HL-60/S4 treated with retinoic acid at 250 ng/mL for 4 days and 3 days (cell line): ENCODE measurements around the gene FBLN1.
"Not testable (repeated sequence)": the region's sequence is repeated elsewhere in the genome, so short reads cannot be mapped to it uniquely, and the experiment has no call there.

Source experiments
- in situ Hi-C: fragments of 300-500 bp; cut with MboI; formaldehyde crosslinking; loops from 2 replicates; pipeline ENCODE4 v1.7.0; 2022; ENCODE audit warnings: low sequenced_read_pairs

FBLN1 gene

DNA sequence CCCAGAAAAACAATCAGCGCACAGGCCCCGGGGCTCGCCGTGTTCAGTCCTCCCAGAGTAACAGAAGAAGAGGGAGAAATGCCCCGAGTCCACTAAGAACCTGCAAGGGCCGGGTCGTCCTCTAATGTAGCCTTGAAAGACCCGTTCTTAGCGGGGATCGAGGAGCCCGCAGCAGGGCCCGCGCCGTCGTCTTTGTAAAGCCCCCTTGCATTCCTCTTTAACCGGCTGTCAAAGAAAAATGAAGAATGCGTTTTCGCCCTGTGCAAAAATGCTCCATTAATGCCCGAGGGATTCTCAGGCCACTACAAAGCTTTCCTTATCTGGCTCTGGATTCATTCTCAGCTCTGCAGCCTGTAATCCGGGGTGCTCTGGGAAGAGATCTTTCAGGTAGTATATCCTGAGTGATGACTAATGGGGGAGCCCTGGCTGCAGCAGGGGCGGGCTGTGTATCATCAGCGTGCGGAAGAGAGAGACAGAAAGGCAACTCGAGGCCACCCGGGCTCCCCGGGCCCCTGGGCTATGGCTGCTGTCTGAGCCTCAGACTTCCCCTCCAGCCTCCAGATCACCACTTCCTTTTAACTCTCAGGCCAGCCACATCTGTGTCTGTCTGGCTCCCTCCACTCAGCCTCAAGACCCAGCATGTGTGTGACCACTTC, 78.2 kb downstream of the FBLN1 start:
- in situ Hi-C loops = loop anchor here (10.0 kb wide), 2 partner anchors 404 to 534 kb away; no protein-coding TSS in a partner anchor

DNA sequence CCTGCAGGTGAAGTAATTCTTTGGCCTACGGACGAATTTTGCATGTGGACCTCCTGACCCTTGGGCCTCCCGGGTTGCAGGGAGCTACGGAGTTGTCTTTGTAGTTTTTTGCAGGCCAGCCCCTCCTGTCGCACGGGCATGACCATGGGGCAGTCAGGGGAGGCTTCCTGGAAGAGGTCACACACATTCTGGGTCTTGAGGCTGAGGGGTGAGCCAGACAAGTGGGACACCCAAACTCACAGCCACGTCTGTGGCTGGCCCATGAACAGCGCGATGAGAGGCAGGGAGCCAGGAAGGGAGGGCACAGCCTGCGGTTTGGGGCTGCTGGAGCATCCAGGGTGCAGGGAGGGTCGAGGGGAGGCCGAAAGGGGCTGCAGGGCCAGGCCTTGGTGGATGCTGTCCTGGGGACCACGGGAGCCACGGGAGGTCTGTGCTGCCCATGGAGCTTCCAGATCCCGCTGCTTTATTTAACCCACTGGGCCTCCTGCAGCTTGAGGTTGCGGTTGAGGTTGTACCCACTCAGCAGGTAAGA, 78.9 kb downstream of the FBLN1 start:
- in situ Hi-C loops = loop anchor here (10.0 kb wide), 2 partner anchors 403 to 533 kb away; no protein-coding TSS in a partner anchor

DNA sequence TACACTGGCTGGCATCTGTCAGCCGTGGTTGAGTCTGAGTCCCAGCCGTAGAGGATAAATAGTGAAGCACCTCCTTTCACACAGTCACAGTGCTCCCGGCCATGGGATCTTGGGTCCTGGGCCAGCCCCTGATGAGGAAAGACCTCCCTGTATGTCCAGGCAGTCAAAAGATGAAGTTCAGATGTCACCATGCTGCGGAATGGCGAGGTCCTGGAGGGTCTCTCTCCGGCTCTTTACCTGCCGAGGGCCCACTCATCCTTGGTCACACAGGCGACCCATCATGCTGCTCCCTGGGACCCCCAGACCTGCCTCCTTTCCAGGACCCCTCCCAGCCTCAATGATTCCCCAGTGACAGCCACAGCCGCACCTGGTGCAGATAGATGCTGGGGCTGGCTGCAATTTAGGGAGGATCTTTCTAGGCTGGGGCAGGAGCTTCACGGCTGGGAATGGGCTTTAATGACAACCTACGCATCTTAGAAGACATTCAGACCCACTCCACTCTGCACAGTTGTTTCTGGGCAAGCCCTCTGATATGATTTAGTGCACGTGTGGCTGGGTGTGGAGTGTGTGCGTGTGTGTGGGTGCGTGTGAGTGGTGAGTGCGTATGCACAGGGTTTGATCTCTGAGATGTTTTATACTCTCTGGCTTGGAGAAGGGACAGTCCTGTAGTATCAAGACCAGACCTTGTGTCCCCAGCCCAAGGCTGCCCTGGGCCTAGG, 79.7 kb downstream of the FBLN1 start:
- in situ Hi-C loops = loop anchor here (10.0 kb wide), 2 partner anchors 402 to 532 kb away; no protein-coding TSS in a partner anchor

DNA sequence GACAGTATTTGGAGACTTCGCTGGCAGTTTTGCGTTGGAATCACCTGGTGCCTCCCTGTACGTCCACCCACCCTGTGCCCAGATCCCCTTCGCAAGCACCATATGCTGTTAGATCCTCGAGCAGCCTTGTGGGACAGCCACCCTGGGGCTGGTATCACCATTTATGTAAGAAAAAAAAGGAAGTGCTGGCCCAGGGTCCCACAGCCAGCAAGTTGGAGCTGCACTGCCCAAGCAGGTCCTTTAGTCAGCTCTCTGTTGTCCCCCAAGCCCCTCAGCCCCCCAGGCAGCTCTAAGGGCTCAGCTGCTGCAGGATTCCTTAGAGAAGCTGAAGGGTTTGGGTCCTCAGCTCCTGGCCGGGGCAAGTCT, 80.3 kb downstream of the FBLN1 start:
- in situ Hi-C loops = loop anchor here (10.0 kb wide), 2 partner anchors 402 to 532 kb away; no protein-coding TSS in a partner anchor

DNA sequence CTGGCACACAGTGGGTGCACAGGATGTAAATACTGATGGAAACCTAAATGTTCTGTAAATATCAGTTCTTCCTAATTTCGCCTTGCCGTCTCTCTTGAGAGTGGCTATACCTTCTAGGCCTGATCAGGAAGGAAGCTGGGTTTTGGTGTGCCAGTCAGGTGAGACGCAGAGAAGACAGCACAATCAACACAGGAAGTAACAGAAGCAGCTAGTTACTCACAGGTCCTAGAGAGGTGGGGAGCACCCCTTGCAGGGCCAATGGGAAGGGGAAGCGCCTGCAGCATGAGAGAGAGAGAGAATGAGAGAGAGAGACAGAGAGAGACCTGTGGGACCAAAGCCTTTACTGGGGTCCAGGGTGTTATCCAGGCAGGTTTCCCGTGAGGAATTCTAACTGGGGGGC, 80.8 kb downstream of the FBLN1 start:
- in situ Hi-C loops = loop anchor here (10.0 kb wide), 2 partner anchors 401 to 531 kb away; no protein-coding TSS in a partner anchor

DNA sequence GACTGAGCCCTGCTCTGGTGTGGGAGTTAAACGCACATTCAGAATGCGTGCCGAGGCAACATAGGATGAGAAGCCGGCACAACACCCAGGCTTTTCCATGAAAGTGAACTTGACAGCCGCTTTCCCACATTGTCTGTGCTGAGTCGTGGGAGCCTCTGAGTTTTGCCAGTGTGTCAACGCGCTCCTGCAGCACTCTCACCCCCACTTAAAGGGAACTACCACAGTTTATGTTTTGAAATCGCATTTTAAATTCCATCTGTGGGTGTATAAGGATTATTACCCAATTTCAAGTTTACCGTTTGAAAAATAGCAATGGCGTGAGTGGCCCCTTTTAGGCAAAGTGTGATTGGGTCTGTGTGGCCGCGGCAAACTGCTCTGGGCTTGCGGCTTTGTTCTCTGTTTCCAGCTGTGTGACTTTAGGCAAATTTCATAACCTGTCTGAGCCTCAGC, 81.5 kb downstream of the FBLN1 start:
- in situ Hi-C loops = loop anchor here (10.0 kb wide), 2 partner anchors 401 to 531 kb away; no protein-coding TSS in a partner anchor

DNA sequence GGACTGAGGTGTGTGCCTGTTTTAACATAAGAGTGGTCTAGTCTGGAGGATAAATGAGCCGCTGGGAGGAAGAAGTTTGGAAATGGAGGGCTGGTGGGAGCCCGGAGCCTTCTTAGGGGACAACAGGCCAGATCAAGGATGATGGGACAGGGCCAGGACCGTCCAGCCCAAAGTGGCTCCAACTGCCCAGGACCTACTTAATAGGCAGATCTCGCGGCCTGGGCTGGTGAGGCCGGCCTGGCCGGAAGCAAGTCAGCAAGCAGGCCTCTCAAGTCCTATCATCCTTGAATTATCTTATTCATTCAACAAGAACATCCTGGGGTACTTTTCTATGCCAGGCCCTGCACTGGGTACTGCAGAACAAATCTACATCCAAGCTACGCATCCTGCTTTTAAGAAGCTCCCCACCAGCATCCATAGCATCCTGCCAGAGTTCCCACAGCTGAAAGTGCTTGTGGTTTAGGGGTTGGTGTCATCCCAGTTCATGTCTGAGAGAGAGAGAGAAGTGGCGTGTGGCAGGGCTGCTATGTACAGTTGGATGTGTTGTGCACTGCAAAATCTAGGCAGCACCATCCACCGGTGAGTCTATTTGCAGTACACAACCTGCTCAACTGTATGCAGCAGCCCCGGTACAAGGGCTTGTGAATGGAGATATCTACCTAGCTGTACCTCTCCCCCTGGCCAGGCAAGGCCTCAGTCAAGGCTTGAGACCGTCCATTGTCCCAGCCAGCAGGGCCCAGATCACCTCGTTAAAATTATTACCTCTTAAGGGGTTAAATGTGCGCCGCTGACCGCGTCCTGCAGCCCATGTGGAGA, 82.1 kb downstream of the FBLN1 start:
- in situ Hi-C loops = loop anchor here (10.0 kb wide), 2 partner anchors 400 to 530 kb away; no protein-coding TSS in a partner anchor

DNA sequence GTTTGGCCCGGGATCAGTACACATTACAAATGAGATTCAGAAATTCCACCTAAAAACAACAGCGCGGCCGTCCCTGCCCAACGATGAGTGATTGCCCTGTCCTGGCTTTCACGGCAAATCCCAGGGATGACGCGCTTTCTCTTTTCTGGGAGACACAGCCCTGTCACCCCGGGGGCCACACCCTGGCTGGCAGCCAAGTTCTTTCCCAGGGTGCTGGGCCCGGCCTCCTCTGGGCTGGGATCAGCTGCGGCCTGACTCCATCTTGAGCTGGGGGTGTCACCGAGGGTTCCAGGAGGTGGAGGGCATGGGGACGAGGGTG, 82.7 kb downstream of the FBLN1 start:
- in situ Hi-C loops = loop anchor here (10.0 kb wide), 2 partner anchors 399 to 529 kb away; no protein-coding TSS in a partner anchor

DNA sequence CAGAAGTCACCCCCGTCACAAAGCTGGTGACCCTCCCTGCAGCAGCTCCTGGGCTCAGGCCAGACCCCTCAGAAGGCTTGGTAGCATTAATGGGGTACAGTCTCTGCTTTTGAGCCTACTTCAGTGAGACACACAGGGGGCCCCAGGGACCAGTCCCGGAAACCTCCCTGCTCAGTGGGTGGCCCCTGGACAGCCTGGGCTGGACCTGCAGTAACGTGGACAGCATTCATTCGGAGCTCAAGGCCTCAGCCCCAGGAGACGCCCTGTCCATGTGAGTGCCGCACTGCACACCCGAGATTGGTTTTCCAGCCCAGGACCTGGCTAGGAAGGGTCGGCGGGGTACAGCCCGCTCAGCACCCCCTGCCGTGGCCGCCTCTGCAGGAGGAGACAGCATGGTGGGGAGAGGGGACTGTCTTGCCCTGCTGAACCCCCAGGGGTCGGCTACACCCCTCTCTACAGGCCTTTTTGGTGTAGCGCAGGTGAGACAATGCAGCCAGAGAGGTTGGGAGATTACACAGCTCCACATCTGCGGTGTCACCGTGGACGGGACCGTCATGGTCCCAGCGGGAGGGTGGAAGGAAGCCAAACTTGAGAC, 83.4 kb downstream of the FBLN1 start:
- in situ Hi-C loops = loop anchor here (10.0 kb wide), 2 partner anchors 399 to 529 kb away; no protein-coding TSS in a partner anchor

DNA sequence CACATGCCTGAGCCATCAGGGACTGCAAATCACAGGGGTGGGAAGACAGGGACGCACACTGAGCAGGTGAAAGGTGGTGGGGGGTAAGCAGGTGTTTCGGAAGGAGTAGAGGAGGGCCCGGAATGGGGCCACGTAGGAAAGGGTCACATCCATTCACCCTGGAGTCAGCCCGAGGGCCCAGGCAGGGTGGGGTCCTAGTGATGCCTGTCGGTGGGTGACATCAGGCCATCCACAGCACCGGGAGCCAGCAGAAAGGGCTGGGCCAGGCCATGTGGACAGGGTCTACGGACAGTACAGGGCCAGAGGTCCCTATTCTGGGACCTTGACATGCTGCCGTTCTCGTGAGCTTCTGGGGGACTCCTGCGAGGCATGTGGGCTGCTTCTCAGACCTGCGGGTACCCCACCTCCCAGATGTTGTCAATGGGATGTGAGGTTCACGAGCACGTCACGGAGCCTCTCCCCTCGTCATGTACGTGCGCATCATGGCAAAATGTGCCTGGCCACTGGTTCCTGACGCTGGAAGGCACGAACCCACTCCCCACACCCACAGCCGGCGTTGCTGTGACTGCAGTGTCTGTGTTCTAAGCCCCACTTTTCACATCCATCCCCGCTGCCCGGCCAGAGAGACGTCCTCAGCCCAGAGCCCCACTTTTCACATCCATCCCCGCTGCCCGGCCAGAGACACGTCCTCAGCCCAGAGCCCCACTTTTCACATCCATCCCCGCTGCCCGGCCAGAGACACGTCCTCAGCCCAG, 84.1 kb downstream of the FBLN1 start:
- in situ Hi-C loops = loop anchor here (10.0 kb wide), 2 partner anchors 398 to 528 kb away; no protein-coding TSS in a partner anchor

DNA sequence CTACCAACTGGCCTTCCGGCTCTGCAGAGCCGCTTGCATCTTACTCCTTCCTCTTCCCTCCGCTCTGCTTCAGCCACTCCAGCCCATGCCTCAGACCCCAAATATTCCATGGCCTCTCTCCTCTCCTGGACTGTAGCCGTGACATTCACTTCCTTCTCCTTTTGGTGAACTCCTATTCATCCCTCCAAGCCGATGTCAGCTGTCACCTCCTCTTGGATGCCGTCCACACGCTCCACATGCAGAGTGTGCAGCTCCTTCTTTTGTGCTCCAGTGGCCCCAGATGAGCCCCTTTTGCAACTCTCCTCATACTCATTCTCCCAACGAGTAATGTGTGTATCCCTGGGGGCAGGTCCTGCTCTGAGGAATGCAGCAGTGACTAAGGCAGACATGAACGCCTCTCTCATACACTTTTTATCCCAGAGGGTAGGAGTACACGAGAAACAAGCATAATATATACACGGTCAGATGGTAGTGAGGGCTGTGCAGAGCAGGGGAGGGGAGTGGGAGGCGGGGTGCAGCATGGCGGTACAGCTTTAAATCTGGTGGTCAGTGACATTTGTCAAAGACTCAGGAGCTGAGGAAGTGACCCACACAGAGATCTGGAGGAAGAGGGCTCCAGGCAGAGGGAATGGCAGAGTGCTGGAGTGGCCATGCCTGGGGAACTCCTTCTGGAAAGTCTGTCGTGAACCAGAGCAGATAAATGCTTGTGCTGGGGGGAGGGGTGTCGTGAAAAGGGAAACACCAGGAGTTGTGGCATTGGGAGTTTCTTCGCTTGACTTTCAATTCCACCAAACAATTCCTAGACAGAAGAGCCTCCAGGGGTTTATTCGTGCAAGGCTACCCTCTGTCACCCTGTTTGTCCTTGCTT, 85.2 kb downstream of the FBLN1 start:
- in situ Hi-C loops = loop anchor here (10.0 kb wide), 2 partner anchors 397 to 527 kb away; no protein-coding TSS in a partner anchor

DNA sequence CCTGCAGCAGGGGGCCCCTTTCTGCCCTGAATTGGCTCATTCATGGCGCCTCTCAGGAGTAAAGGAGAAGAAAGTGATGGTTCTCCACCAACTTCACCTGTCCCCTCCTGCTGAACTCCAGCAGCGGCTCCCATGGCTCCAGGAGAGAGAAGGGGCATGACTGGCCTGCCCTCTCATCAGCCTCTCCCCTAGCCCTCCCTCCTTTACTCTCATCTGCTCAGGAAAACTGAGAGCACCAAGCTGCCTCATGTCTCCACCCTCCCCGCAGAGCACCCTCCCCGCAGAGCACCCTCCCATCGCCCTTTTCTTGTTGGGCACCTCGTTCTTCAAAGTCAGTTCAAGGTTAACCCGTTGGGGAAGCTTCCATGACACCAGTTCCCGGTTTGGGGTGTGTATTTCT, 86.9 kb downstream of the FBLN1 start:
- in situ Hi-C loops = loop anchor here (10.0 kb wide), 2 partner anchors 395 to 525 kb away; no protein-coding TSS in a partner anchor

DNA sequence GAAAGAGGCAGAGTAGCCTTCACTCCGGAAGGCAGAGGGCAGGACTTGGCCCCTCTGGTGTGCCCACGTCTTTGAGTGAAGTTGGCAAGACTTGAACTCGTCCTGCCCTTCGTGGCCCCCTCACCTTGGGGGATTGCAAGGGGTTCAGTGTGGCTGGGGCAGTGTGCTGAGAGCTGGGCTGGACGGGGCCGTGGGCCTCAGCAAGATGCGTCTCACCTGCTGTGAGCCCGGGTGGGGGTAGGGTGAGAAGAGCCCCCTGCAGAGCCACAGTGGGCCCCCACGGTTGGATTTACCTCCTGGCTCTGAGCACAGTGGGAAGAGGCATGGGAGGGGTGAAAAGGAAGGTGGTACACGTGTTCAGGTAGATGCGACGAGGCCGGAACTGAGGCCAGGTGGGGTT, 87.6 kb downstream of the FBLN1 start:
- in situ Hi-C loops = no loop called here

DNA sequence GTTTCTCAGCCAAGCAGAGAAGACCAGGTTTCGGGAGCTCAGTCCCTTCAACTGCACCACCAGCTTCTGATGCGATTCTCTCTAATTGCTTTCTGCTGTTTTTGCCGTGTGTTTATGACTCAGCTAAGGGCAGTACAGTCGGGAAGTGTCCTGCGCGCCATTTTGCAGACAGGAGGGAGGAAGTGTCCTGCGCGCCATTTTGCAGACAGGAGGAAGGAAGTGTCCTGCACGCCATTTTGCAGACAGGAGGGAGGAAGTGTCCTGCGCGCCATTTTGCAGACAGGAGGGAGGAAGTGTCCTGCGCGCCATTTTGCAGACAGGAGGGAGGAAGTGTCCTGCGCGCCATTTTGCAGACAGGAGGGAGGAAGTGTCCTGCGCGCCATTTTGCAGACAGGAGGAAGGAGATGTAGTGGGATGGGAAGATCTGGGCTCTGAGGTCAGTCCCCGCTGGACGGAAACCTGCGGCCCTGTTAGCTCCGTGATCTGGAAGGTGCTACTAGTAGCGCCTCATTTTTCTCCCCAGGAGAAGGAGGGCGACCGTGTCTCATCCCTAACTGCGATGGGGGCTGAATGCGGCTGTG, 89.0 kb downstream of the FBLN1 start:
- in situ Hi-C loops = not testable (repeated sequence)

DNA sequence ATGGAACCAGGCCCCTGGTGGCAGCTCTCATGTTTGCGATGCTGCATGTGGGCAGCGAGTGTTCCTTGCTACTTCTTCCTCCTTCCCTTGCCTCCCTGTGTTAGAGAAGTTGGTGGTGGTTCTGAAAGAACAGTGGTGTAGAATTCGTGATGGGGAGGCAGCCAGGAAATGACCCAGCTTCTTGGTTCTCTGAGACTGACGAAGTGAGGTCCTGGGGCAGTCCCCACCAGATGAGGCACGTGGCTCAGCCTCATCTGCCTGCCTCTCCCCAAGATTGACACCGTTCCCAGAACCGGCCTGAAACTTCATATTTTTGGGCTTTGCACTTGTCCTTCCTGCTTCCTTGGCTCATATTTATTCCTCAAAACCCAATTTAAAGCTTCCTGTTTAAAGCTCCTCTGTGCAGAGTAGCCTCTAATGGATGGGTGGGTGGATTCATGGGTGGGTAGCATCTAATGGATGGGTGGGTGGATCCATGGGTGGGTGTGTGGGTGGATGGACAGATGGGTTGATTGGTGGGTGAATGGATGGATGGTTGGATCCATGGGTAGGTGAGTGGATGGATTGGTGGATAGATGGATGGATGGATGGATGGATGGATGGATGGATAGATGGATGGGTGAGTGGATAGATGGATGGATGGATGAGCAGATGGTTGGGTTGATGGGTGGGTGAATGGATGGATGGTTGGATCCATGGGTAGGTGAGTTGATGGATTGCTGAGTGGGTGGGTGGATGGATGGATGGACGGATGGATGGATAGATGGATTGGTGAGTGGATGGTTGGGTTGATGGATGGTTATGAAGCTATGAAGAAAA, 91.6 kb downstream of the FBLN1 start:
- in situ Hi-C loops = no loop called here

DNA sequence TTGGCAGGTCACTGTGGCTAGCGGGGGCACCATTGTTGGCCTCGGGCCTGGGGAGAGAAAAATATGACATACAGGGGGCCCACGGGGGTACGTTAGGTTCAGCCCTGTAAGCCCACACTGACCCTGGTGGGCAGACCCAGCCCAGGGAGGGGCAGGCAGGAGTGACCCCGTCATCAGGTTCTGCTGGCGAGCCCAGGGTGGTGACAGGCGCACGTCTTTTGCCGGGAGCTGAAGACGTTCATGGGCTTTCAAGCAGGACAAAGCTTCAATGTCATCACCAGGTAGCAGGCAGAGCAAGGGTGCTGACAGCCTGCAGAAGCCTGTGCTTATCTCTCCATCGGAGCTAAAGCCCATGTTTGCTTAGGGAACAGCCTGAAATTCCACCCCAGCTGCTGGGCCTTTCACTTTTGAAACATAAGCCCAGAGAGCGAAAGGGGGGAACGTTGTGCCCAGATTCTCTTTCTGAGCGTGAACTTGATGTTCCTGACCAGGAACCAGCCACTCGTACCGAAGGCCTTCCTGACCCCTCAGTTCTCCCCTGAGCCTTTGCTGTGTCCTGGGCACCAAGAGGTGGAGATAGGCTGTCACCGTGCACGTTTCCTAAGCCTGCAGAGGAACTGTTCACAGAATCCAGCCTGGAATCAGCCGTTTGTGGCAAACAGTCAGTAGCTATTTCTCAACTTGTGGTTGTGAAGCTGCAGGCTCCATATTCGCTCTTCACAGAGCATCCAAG, 94.9 kb downstream of the FBLN1 start:
- in situ Hi-C loops = no loop called here
